Heart right ventricle (tissue), 16 donors: ENCODE data around the gene ZCCHC8. TPM values are rescaled to one million over a fixed set of nuclear protein-coding genes. Genes with fewer than 3 reads are reported as not detected.

Experiments used
- ATAC-seq, 8 donors: fragments of 200-7000 bp; cut with Tn5 transposase; one replicate each; pipeline ENCODE4 v1.9.1; 2020; ENCODE audit warnings: mild to moderate bottlenecking in 8 of 8, moderate library complexity in 8 of 8, moderate number of reproducible peaks in 1 of 8
- DNase-seq, 2 donors: peaks; one replicate each; pipeline ENCODE4 v3.0.0-alpha.2; 2020
- H3K27ac ChIP-seq, 10 donors: fragments of 200-600 bp; sonication (generic) in 2 of 10; one replicate each; pipeline versions ENCODE4 v1.5.0 to v1.8.0; 2020 to 2022; ENCODE audit warnings: mild to moderate bottlenecking in 3 of 10
- H3K27me3 ChIP-seq, 7 donors: fragments of 200-600 bp; one replicate each; pipeline ENCODE4 v1.8.0; 2021 to 2022; ENCODE audit warnings: mild to moderate bottlenecking in 2 of 7
- H3K36me3 ChIP-seq, 9 donors: fragments of 200-600 bp; sonication (generic) in 1 of 9; one replicate each; pipeline versions ENCODE4 v1.5.0 to v1.8.0; 2020 to 2022; ENCODE audit warnings: mild to moderate bottlenecking in 2 of 9
- H3K4me1 ChIP-seq, 9 donors: fragments of 200-600 bp; sonication (generic) in 1 of 9; one replicate each; pipeline versions ENCODE4 v1.5.0 to v1.8.0; 2020 to 2022; ENCODE audit warnings: mild to moderate bottlenecking in 4 of 9
- H3K4me3 ChIP-seq, 10 donors: fragments of 200-600 bp; sonication (generic) in 2 of 10; one replicate each; pipeline versions ENCODE4 v1.5.0 to v1.8.0; 2020 to 2022; ENCODE audit warnings: mild to moderate bottlenecking in 7 of 10, moderate library complexity in 2 of 10
- H3K9me3 ChIP-seq, 11 donors: fragments of 200-600 bp in 10 of 11; sonication (generic) in 2 of 11; one replicate each; pipeline versions ENCODE4 v1.5.0 to v1.8.0; 2013 to 2022; ENCODE audit warnings: mild to moderate bottlenecking in 2 of 11, control low read depth in 1 of 11, moderate library complexity in 1 of 11
- CTCF ChIP-seq, 9 donors: fragments of 200-600 bp; sonication (generic) in 2 of 9; IDR thresholded peaks; one replicate each; pipeline versions ENCODE4 v1.5.0 to v1.8.0; 2021 to 2022; ENCODE audit warnings: antibody characterized with exemption in 9 of 9, mild to moderate bottlenecking in 5 of 9, moderate library complexity in 1 of 9
- WGBS, 2 donors: extraction: QIAGEN DNeasy Blood & Tissue Kit; methylation state at CpG; one replicate each; pipeline ENCODE4 v1.1.7; 2013; ENCODE audit warnings: inconsistent platforms in 1 of 2; 5-methylcytosine and 5-hydroxymethylcytosine counted together
- intact Hi-C, 10 donors: fragments of 100-400 bp; cut with DNase I; formaldehyde crosslinking; loops; one replicate each; pipeline versions ENCODE4 v1.11.1 to v1.14.2; 2022
- polyA plus RNA-seq, 2 donors: library from polyadenylated mRNA; stranded (reverse); fragments of 200-250 nt; gene quantifications; one replicate each; pipeline ENCODE4 v1.2.3, GENCODE V29; 2013
- total RNA-seq, 10 donors: library from RNA; stranded (reverse); fragmentation: NEBNext Ultra II Directional in 3 of 10; extraction: Animal tissue kit (Norgen Biotek cat#: 25700) in 3 of 10; gene quantifications; one replicate each; pipeline versions ENCODE4 v1.2.1 to v1.2.4, GENCODE V29; 2021 to 2023
- donor health status: Arrhythmogenic right ventricular cardiomyopathy.
- donor health status: ischemic (EF 13 %, LVEDD 7.1; RV severe dilation, severe dysfunction).
- donor health status: healthy with polysubstance abuse.
- donor health status: DM: no; HTN: yes; CAD: no.
- donor health status: DM: no; HTN: no; CAD: no.
- donor health status: ischemic (EF 25% LVEDD 6.9; RV normal size, moderate dysfunction).
- donor health status: ischemic (EF 25% LVEDD 5.7; RV mildly dilated, moderate dysfunction).
- donor health status: healthy.
- donor health status: DM: yes; HTN: yes; CAD: no.
- donor health status: Ischemic cardiomyopathy.
- donor health status: ischemic (EF 35%, LVEDD 5.7; RV mildly dilated, moderate dysfunction).
- donor health status: nonischemic (EF 11% LVEDD 7.7; RV severe dilation, severe dysfunction).
- donor health status: DM: yes; HTN: yes; CAD: no.
- donor health status: PGD.
- donor health status: ischemic (EF 29% LVEDD 5.4; RV normal size, mild dysfunction).
- donor health status: nonischemic (EF 23%, LVEDD 6.1; RV moderate dilation, normal function).

Gene ZCCHC8
- total and polyA plus RNA-seq, 12 donors = 7.5 to 29.6 (median 9.2) TPM

- H3K27ac ChIP-seq = peak overlapping the region; percentile 31 to 100 (median 84)
- DNase-seq = peak; percentile 11 to 13
- no peaks in the 10 kb centered on the region for H3K9me3 ChIP-seq
- peak in 5 of 8 donors; percentile 16 to 30 (median 25) for ATAC-seq
- no peak for TF ChIP-seq CTCF (IDR thresholded peaks at IDR 0.05)
- H3K4me3 ChIP-seq = peak overlapping the region; percentile 43 to 100 (median 92)
- H3K36me3 ChIP-seq = no peaks in the 10 kb centered on the region
- H3K27me3 ChIP-seq = no peaks in the 10 kb centered on the region
- 18% methylated on average over 21 of the region's 21 CpGs for WGBS, 2 donors
- peaks cover 12 to 38% (median 27%) of the 10 kb centered on the region in 9 donors for H3K4me1 ChIP-seq
- intact Hi-C loops = no loop called here
Observed at GRCh38 chr12:122423258-122424165, 77.2 kb downstream of the ZCCHC8 start.

- ATAC-seq = peak in 3 of 8 donors; percentile 2 to 5 (median 3)
Observed at GRCh38 chr12:122422730-122423257, 77.9 kb downstream of the ZCCHC8 start.

GRCh38 chr12:122421821-122422729 lies 78.7 kb downstream of the ZCCHC8 start, which contains the start of gene CLIP1:
Gene CLIP1 (minus strand): TSS chr12:122422669. CDS start chr12:122380452, 42,217 bp downstream.
- 0 to 1% methylated on average over 102 to 113 of the region's 118 CpGs for WGBS, 2 donors
- TF ChIP-seq CTCF (IDR thresholded peaks at IDR 0.05) = peak in 8 of 9 donors; percentile 31 to 66 (median 50)
- Histone ChIP-seq H3K36me3 (peaks cover 0 to under 1% (median 0%) of the 10 kb centered on the region in 9 donors), H3K4me3 (peak within 1 kb of the TSS; percentile 43 to 100 (median 95)), H3K9me3 (no peaks in the 10 kb centered on the region), H3K4me1 (peaks cover 12 to 45% (median 27%) of the 10 kb centered on the region in 9 donors), H3K27ac (peak within 1 kb of the TSS; percentile 96 to 100 (median 98)), H3K27me3 (no peaks in the 10 kb centered on the region)
- DNase-seq (peak; percentile 57 to 71), ATAC-seq (peak; percentile 78 to 93 (median 88))
- intact Hi-C loops = loop anchor here in 1 of 10 donors (2.0 kb wide), 1 partner anchor 21 kb away; no protein-coding TSS in a partner anchor

More at GRCh38 chr12:122422730-122423257, 77.9 kb downstream of the ZCCHC8 start:
- Histone ChIP-seq H3K27me3 (no peaks in the 10 kb centered on the region), H3K9me3 (no peaks in the 10 kb centered on the region), H3K4me1 (peaks cover 12 to 43% (median 27%) of the 10 kb centered on the region in 9 donors), H3K36me3 (no peaks in the 10 kb centered on the region), H3K4me3 (peak overlapping the region; percentile 43 to 100 (median 92)), H3K27ac (peak overlapping the region; percentile 31 to 100 (median 84))
- intact Hi-C loops = no loop called here
- WGBS, 2 donors = 1% methylated on average over 29 to 39 of the region's 39 CpGs
- peak in 1 of 2 donors; percentile 20 for DNase-seq
- no peak for TF ChIP-seq CTCF (IDR thresholded peaks at IDR 0.05)

Other genes starting within 250 kb of the ZCCHC8 start
- gene VPS33A, start 234.4 kb downstream of the ZCCHC8 start, total RNA-seq = 10 to 100 TPM in 9 of 10 donors, 1 to 10 TPM in 1; 9.5 to 17.3 (median 13.0) TPM
- gene VPS33A, start 234.4 kb downstream of the ZCCHC8 start, polyA plus RNA-seq = 1 to 10 TPM; 4.5 to 7.3 TPM
- gene CLIP1, start 78.3 kb downstream of the ZCCHC8 start, total RNA-seq = 100 to 1,000 TPM in 5 of 10 donors, 10 to 100 TPM in 5; 87.4 to 135 (median 100) TPM
- 10 to 100 TPM; 36.3 to 39.1 TPM for gene CLIP1, start 78.3 kb downstream of the ZCCHC8 start, polyA plus RNA-seq
- 10 to 100 TPM; 36.1 to 44.3 (median 40.6) TPM for gene RSRC2, start 26.0 kb upstream of the ZCCHC8 start, total RNA-seq
- 10 to 100 TPM; 31.3 to 48.9 TPM for gene RSRC2, start 26.0 kb upstream of the ZCCHC8 start, polyA plus RNA-seq
- 1 to 10 TPM; 2.0 to 7.0 (median 3.0) TPM for gene KNTC1, start 26.3 kb upstream of the ZCCHC8 start, total RNA-seq
- 1 to 10 TPM; 2.1 to 8.1 TPM for gene KNTC1, start 26.3 kb upstream of the ZCCHC8 start, polyA plus RNA-seq
- 1 to 10 TPM in 1 of 10 donors, under 1 TPM in 5, not detected in 4; 0.13 to 1.5 (median 0.61) TPM for gene HCAR2, start 202.4 kb upstream of the ZCCHC8 start, total RNA-seq
- under 1 TPM; 0.22 to 0.45 TPM for gene HCAR2, start 202.4 kb upstream of the ZCCHC8 start, polyA plus RNA-seq
- 1 to 10 TPM in 1 of 10 donors, under 1 TPM in 3, not detected in 6; 0.17 to 1.3 (median 0.53) TPM for gene HCAR3, start 215.9 kb upstream of the ZCCHC8 start, total RNA-seq
- gene HCAR3, start 215.9 kb upstream of the ZCCHC8 start, polyA plus RNA-seq = under 1 TPM in 1 of 2 donors, not detected in 1; 0.19 TPM
- under 1 TPM in 7 of 10 donors, not detected in 3; 0.05 to 0.28 (median 0.09) TPM for gene HCAR1, start 229.9 kb upstream of the ZCCHC8 start, total RNA-seq
- gene HCAR1, start 229.9 kb upstream of the ZCCHC8 start, polyA plus RNA-seq = under 1 TPM; 0.04 to 0.07 TPM